ENCODE measurements around the gene BICDL1.
A peak's percentile ranks its signal among the peaks of the same experiment; 100 is the strongest.
"Not testable (repeated sequence)": the region's sequence is repeated elsewhere in the genome, so short reads cannot be mapped to it uniquely, and the experiment has no call there.

The BICDL1 gene

DNA sequence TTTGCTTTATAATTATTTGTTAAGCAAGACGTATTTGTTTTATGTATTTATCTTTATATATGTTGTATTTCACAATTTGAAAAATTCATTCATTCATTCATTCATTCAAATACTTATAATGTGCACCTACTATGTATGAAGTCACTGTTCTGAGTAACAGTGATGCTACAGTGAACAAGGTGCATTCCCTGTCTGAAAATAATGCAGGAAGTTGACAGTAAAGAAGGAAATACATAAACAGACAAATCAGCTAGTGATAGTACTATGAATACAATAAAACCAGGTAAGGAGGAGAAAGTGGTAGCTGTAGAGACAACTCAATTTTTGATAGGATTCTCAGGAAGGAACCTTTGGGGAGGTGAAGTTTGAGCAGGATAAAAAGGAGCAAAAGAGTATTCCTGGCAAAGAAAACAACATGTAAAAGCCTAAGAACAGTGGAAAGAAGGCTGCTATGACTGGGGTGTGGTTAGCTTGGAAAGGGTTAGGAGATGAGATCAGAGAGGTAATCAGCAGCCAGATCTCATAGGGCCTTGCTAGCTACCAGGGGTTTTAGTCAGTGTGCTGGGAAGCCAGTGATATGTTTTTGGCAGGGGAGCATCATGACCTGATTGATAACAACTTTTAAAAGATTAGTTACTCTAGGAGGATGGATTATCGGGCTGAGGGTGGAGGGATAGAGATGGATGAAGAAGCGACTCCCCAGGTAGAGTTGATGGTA, 17.4 kb downstream of the BICDL1 start:
- peak in 2 of 5 experiments; percentile 9 to 76 for DNase-seq

DNA sequence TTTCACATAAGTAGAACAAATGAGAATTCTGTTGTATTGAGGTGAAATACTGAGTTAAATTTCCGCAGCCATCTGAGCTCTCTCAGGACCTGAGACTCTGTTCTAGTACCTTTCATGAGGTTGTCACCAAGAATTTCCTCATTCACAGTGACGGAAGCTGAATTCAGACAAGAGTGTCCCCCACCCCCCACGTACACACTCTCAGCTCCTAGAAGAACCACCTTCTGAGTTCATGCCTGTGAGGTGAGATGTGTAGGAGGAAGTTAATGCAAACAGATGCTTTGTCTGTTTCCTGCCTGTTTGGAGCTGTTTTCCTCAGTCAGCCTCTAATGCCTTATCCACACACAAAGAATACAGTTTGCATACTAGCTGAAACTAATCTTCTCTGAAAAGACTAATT, 18.2 kb downstream of the BICDL1 start:
- DNase-seq = peak in 4 of 5 experiments; percentile 45 to 82 (median 64)

GRCh38 chr12:120010661-120011230, 21.7 kb downstream of the BICDL1 start:
- DNase-seq = peak in 1 of 5 experiments; percentile 58

DNA sequence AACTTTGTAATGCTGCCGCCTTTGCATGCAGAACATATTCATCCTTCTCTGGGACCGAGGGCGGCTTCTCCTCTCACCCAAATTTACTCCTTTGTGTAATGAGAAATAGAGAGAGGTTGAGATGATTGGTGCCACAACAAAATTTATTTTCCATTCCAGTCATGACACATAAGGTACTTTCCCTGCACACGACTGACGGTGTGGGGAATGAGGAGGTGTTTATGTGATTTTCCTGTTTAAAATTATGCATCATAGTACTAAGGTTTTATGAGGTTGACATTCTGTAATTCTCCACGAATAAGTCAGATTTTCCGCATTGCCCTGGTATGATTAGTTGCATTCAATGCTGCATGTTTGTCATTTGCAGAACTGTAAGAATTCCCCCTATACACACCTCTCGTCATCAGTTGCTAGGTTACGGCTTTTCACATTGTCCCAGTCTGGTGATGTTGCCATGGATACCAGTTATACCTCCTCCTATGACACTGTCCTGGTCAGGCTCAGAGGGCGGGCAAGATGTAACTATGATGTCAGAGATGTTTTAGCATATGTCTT, 23.1 kb downstream of the BICDL1 start:
- DNase-seq = peak; percentile 31 to 96 (median 74)

DNA sequence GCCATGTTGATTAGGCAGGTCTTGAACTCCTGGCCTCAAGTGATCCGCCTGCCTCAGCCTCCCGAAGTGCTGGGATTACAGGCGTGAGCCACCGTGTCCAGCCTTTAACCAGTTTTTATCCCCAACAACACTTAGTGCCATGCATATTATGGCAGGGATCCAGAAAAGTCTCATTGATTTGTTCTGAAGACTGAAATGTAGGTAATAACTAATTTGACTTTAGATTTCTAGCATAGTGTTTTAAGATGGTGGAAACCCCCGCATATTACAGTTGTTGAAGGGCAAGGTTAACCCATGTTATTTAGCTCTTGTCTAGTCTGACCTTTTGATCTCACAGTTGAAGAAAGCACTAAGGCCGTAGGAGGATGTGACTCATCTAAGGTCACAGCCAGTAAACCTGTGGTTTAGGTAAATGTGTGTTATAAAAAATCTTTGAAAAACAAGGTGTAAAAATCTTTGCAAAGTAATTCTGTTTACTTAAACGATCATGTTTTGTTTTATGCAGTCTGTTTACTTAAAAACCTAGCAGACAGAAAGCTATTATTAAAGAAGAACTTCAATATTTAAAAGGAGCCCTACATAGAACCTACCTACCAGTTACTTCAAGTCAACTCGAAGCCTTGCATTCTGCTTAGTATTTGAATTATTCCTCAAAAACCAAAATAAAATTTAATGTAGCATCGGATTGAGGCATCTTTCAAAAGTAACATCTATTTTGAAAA, 24.8 kb downstream of the BICDL1 start:
- peak in 4 of 5 experiments; percentile 18 to 95 (median 56) for DNase-seq

GRCh38 chr12:120014381-120014735, 25.3 kb downstream of the BICDL1 start:
- not testable (repeated sequence) for DNase-seq

DNA sequence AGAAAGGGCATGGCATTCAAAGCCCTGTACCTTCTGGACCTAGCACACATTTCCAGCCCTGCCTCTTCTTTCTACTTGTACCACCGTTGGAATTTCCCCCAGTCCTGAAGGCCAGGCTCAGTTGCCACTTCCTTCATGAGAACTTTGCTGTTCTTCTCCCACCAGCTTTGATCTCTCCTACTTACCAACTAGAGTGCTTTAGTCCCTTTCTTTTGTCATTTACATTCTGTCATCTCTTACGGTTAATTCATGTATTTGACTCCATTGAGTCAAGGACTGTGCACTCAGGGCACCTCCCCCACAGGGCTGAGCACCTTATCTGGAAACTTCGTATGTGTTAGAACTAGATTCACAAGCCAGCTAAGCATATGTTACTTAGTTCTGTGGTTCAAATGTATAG, 26.3 kb downstream of the BICDL1 start:
- DNase-seq = peak in 4 of 5 experiments; percentile 26 to 70 (median 46)

- DNase-seq = not testable (repeated sequence)
Measured at GRCh38 chr12:120016199-120016598, 27.2 kb downstream of the BICDL1 start.

GRCh38 chr12:120019197-120019596, 30.2 kb downstream of the BICDL1 start:
- no peak for DNase-seq

- no peak for DNase-seq
Measured at GRCh38 chr12:120019938-120020337, 30.9 kb downstream of the BICDL1 start.

DNA sequence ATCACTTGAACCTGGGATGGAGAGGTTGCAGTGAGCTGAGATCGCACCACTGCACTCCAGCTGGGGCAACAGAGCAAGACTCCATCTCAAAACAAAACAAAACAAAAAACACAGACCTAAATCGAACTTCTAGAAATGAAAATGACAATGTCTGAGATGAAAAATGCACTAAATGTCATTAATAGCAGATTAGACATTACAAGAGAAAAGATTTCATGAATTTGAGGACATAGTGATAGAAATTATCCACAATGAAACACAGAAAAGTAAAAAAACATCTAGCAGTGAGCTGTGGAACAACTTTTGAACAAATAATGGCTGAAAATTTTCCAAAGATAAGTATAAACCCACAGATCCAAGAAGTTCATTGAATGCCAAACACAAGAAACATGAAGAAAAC, 35.2 kb downstream of the BICDL1 start:
- DNase-seq = no peak

- DNase-seq = no peak
Measured at GRCh38 chr12:120025640-120026039, 36.6 kb downstream of the BICDL1 start.

DNA sequence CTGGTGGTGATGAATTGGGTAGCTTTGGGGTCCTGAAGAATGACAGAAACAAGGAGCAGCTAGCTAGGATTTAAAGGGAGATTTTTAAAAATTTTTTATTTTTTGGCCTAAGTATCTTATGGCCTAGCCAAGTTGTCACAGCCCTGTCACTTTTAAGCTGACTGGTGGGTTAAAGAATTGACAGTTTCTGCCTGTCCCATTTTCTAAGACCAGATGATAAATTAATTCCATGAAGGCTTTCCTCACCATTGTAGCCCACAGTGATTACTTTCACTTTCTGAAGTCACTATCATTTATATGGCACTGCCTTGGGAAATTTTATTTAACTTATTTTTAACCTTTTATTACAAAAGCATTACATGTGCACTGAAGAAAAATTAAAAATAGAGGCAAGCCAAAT, 43.2 kb downstream of the BICDL1 start:
- DNase-seq = no peak

DNA sequence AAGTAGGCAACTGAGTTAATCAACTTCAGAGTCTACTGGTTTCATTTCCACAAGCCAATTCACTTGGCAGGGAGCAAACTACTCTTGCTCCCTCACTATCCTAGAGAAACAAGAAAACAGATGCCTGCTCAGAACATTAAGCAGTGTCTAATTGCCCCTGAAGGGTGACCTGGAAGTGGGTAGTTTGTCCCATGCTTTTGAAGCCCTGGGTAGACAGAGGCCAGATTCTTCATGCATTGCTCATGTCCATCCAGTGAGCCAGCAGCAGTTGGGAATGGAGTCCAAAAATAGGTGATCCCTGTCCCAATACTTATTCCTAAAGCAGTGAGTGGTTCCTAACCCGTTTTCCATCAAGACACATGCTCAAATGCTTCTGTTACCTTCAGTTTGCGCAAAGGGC, 48.8 kb downstream of the BICDL1 start:
- no peak for DNase-seq

DNA sequence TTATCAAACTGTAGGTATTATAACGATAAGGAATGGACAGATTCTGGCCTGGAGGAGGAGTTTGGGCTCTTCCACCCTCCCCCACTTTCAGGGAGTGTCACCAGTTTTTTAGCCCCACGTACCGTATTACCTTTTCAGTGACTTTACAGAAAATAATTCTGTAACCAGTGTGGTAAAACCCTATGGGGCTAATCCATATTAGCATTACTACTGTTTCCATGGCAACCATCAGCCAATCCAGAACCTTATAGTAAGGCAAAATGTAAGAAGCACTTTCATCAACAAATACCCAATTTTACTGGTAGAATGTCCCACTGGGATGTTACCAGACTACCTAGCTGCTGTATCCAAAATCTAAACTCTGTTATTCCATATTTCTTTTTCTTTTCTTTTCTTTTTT, 50.7 kb downstream of the BICDL1 start:
- DNase-seq = no peak

GRCh38 chr12:120041386-120042231, 52.6 kb downstream of the BICDL1 start:
- peak in 2 of 5 experiments; percentile 32 to 37 for DNase-seq

GRCh38 chr12:120045367-120045766, 56.3 kb downstream of the BICDL1 start:
- not testable (repeated sequence) for DNase-seq

- DNase-seq = no peak
Measured at GRCh38 chr12:120047072-120047471, 58.0 kb downstream of the BICDL1 start.

DNA sequence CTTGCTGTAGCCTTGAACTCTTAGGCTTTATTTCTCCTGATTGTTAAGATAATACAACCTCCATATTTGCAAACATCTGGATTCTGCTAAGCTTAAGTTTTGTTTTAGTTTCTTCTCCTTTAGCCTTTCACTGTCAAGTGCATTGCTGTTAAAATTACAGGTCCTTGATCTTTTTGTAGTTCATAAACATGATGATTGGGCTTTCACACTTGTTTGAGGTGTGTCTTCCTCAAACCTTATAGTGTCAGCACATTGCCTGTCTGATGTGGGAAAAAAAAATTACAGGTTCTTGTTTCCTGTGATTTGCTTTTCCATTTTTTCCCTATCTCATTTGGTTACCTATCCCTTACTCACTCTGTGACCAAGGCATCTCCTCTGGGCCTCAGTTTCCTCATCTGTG, 59.2 kb downstream of the BICDL1 start:
- peak in 1 of 5 experiments; percentile 43 for DNase-seq

DNA sequence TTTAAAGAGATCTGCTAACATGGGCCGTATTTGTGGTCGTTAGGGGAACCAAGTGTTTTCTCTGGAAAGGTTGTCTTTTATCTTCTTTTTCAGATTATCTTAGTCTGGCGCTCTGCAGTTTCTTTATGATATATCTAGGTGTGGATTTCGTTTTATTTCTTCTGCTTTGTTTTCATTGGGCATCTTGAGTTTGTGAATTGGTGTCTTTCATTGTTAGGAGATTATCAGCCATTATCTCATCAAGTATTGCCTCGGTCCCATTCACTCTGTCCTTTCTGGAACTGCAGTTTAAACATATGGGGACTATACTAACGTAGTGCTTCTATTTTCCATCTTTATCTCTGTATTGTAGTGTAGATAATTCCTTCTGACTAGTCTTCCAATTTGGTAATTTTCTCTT, 60.4 kb downstream of the BICDL1 start:
- DNase-seq = no peak

- no peak for DNase-seq
Measured at GRCh38 chr12:120051535-120051934, 62.5 kb downstream of the BICDL1 start.

- DNase-seq = no peak
Measured at GRCh38 chr12:120054293-120054692, 65.3 kb downstream of the BICDL1 start.
